H1 (cell line): ENCODE data around the gene SPEM3. TPM values are rescaled to one million over a fixed set of nuclear protein-coding genes. Genes with fewer than 3 reads are reported as not detected.

ENCODE experiments used
- CTCF ChIA-PET: fragments of 300-600 bp; sonication (Branson Sonifier 250); formaldehyde crosslinking; loops from one replicate; lab custom pipeline; 2021; ENCODE audit not compliant: partially characterized antibody; lab: Charles Lee
- POLR2A ChIA-PET: fragments of 300-600 bp; sonication (Branson Sonifier 250); formaldehyde crosslinking; loops from one replicate; lab custom pipeline; 2021; ENCODE audit warnings: inconsistent platforms; ENCODE audit not compliant: partially characterized antibody; lab: Charles Lee
- DNase-seq, 2 experiments: peaks; one replicate each; pipeline versions ENCODE4 v3.0.0 to v3.0.0-alpha.2; 2010 to 2022; ENCODE audit warnings: low spot score in 2 of 2, low read depth in 1 of 2, mixed read lengths in 1 of 2
- FAIRE-seq: peaks from 2 replicates; lab custom pipeline; 2011; peaks lifted over from hg19 to GRCh38; lab: Jason Lieb, UNC
- H2AFZ ChIP-seq: 2 replicates; pipeline ENCODE4 v1.8.1; 2012; ENCODE audit warnings: low read length, inconsistent platforms
- H2AK5ac ChIP-seq: 2 replicates; pipeline ENCODE4 v1.6.1; 2013; ENCODE audit warnings: low read depth, low read length
- H2BK120ac ChIP-seq: replicated peaks from 2 replicates; pipeline ENCODE3; 2013; ENCODE audit warnings: low read depth, low read length, inconsistent platforms
- H2BK12ac ChIP-seq: 2 replicates; pipeline ENCODE4 v1.6.1; 2013; ENCODE audit warnings: low read depth, low read length
- H2BK15ac ChIP-seq: 2 replicates; pipeline ENCODE4 v1.6.1; 2013; ENCODE audit warnings: low read length
- H2BK20ac ChIP-seq: 2 replicates; pipeline ENCODE4 v1.6.1; 2013; ENCODE audit warnings: low read length
- H2BK5ac ChIP-seq: 2 replicates; pipeline ENCODE4 v1.6.1; 2013; ENCODE audit warnings: low read depth, low read length
- H3K14ac ChIP-seq: 2 replicates; pipeline ENCODE4 v1.6.1; 2013; ENCODE audit warnings: inconsistent platforms; ENCODE audit not compliant: insufficient read length
- H3K18ac ChIP-seq: 2 replicates; pipeline ENCODE4 v1.6.1; 2013; ENCODE audit warnings: low read length; ENCODE audit errors: extremely low read depth
- H3K23ac ChIP-seq: 2 replicates; pipeline ENCODE4 v1.6.1; 2013; ENCODE audit warnings: inconsistent platforms; ENCODE audit not compliant: insufficient read length
- H3K23me2 ChIP-seq: 2 replicates; pipeline ENCODE4 v1.6.1; 2013; ENCODE audit warnings: low read depth, low read length
- H3K27ac ChIP-seq: 2 replicates; pipeline ENCODE4 v1.6.1; 2011; ENCODE audit warnings: low read depth, low read length, inconsistent platforms
- H3K27me3 ChIP-seq, 4 experiments: replicated peaks in 1 of 4; 1 replicate in 1 of 4; 2 replicates in 3 of 4; pipeline versions ENCODE4 v1.6.1 to v1.8.1; 2011 to 2013; ENCODE audit warnings: low read length in 3 of 4, mild to moderate bottlenecking in 3 of 4, inconsistent platforms in 2 of 4, mixed read lengths in 2 of 4, moderate library complexity in 1 of 4; ENCODE audit not compliant: control insufficient read depth in 3 of 4, insufficient read depth in 3 of 4; ENCODE audit errors: extremely low read depth in 1 of 4
- H3K36me3 ChIP-seq, 4 experiments: 2 replicates each; pipeline versions ENCODE4 v1.6.1 to v1.8.1; 2011 to 2013; ENCODE audit warnings: mild to moderate bottlenecking in 4 of 4, low read length in 3 of 4, moderate library complexity in 2 of 4, control low read depth in 1 of 4, inconsistent platforms in 1 of 4; ENCODE audit not compliant: insufficient read depth in 4 of 4, control insufficient read depth in 2 of 4
- H3K4ac ChIP-seq: replicated peaks from 2 replicates; pipeline ENCODE3; 2013; ENCODE audit warnings: low read length, low read depth, mixed read lengths, inconsistent platforms; ENCODE audit not compliant: insufficient read length
- H3K4me1 ChIP-seq, 4 experiments: replicated peaks in 1 of 4; 1 replicate in 1 of 4; 2 replicates in 3 of 4; pipeline versions ENCODE4 v1.6.1 to v1.8.1; 2011 to 2013; ENCODE audit warnings: low read length in 3 of 4, inconsistent platforms in 2 of 4, mixed read lengths in 1 of 4; ENCODE audit not compliant: insufficient read depth in 4 of 4, control insufficient read depth in 3 of 4
- H3K4me2 ChIP-seq, 2 experiments: 2 replicates each; pipeline versions ENCODE4 v1.6.1 to v1.8.1; 2011 to 2013; ENCODE audit warnings: low read depth in 2 of 2, low read length in 2 of 2, control low read depth in 1 of 2, inconsistent platforms in 1 of 2, mild to moderate bottlenecking in 1 of 2; ENCODE audit not compliant: insufficient read depth in 1 of 2
- H3K4me3 ChIP-seq, 4 experiments: fragments of 200-600, 300-600 bp in 1 of 4; sonication (generic), shearing (Covaris generic), sonication (Bioruptor Twin) in 1 of 4; 2 replicates each; pipeline versions ENCODE4 v1.5.1 to v1.8.1; 2011 to 2016; ENCODE audit warnings: low read length in 4 of 4, low read depth in 3 of 4, control low read depth in 2 of 4, inconsistent platforms in 2 of 4, mild to moderate bottlenecking in 2 of 4, mixed read lengths in 1 of 4, moderate library complexity in 1 of 4; ENCODE audit not compliant: insufficient read depth in 2 of 4; ENCODE audit errors: extremely low read depth in 1 of 4
- H3K56ac ChIP-seq: replicated peaks from 2 replicates; pipeline ENCODE3; 2013; ENCODE audit warnings: low read depth, mild to moderate bottlenecking, mixed read lengths, low read length, inconsistent platforms; ENCODE audit not compliant: insufficient read length
- H3K79me1 ChIP-seq: 2 replicates; pipeline ENCODE4 v1.6.1; 2013; ENCODE audit warnings: low read depth, low read length, control low read depth
- H3K79me2 ChIP-seq, 2 experiments: 2 replicates each; pipeline versions ENCODE4 v1.6.1 to v1.8.1; 2012 to 2013; ENCODE audit warnings: low read length in 2 of 2, mild to moderate bottlenecking in 2 of 2, inconsistent platforms in 1 of 2; ENCODE audit not compliant: insufficient read depth in 2 of 2, control insufficient read depth in 1 of 2
- H3K9ac ChIP-seq, 4 experiments: replicated peaks in 1 of 4; 1 replicate in 1 of 4; 2 replicates in 3 of 4; pipeline versions ENCODE4 v1.6.1 to v1.8.1; 2011 to 2013; ENCODE audit warnings: low read depth in 3 of 4, low read length in 3 of 4, control low read depth in 2 of 4, mild to moderate bottlenecking in 2 of 4, moderate library complexity in 2 of 4, inconsistent platforms in 1 of 4; ENCODE audit errors: extremely low read depth in 1 of 4
- H3K9me3 ChIP-seq, 2 experiments: 2 replicates each; pipeline versions ENCODE4 v1.6.1 to v1.8.1; 2012 to 2013; ENCODE audit warnings: mild to moderate bottlenecking in 2 of 2, moderate library complexity in 2 of 2, control low read depth in 1 of 2, inconsistent platforms in 1 of 2, low read depth in 1 of 2, low read length in 1 of 2, mixed read lengths in 1 of 2; ENCODE audit not compliant: insufficient read depth in 2 of 2
- H4K20me1 ChIP-seq, 2 experiments: replicated peaks in 1 of 2; 2 replicates each; pipeline versions ENCODE3 to v1.8.1; 2011 to 2013; ENCODE audit warnings: inconsistent platforms in 2 of 2, low read length in 2 of 2, mild to moderate bottlenecking in 1 of 2; ENCODE audit not compliant: insufficient read depth in 2 of 2, control insufficient read depth in 1 of 2
- H4K5ac ChIP-seq: 2 replicates; pipeline ENCODE4 v1.6.1; 2013; ENCODE audit warnings: low read length, low read depth, mixed read lengths, inconsistent platforms; ENCODE audit not compliant: insufficient read length
- H4K8ac ChIP-seq: 2 replicates; pipeline ENCODE4 v1.8.0; 2013; ENCODE audit warnings: mild to moderate bottlenecking, moderate library complexity, low read length, inconsistent platforms; ENCODE audit not compliant: insufficient read depth; ENCODE audit errors: extremely low read depth
- H4K91ac ChIP-seq: replicated peaks from 2 replicates; pipeline ENCODE3; 2013; ENCODE audit warnings: low read length, mixed read lengths, inconsistent platforms; ENCODE audit not compliant: insufficient read length
- BCL11A ChIP-seq, 2 experiments: IDR thresholded peaks; one replicate each; pipeline ENCODE4 v1.6.1; 2011; ENCODE audit warnings: low read depth in 2 of 2, low read length in 2 of 2, mild to moderate bottlenecking in 2 of 2
- CREB1 ChIP-seq: IDR thresholded peaks from 2 replicates; pipeline ENCODE4 v1.6.1; 2012; ENCODE audit warnings: inconsistent platforms
- GTF2F1 ChIP-seq: IDR thresholded peaks from 2 replicates; pipeline ENCODE4 v1.6.1; 2012; ENCODE audit warnings: low read depth, low read length, improper control_type of control experiment, borderline replicate concordance
- NANOG ChIP-seq: IDR thresholded peaks from 2 replicates; pipeline ENCODE4 v1.6.1; 2011; ENCODE audit warnings: low read length, low read depth, mild to moderate bottlenecking, inconsistent platforms; ENCODE audit not compliant: insufficient read depth, poor library complexity, severe bottlenecking
- RBBP5 ChIP-seq: IDR thresholded peaks from 2 replicates; pipeline ENCODE4 v1.7.1; 2012; ENCODE audit warnings: low read depth, mild to moderate bottlenecking, inconsistent platforms, low read length, moderate library complexity, borderline replicate concordance
- RXRA ChIP-seq: IDR thresholded peaks from 2 replicates; pipeline ENCODE4 v1.6.1; 2011; ENCODE audit warnings: low read depth, mild to moderate bottlenecking, low read length, moderate library complexity; ENCODE audit not compliant: insufficient read depth
- SIX5 ChIP-seq: IDR thresholded peaks from 2 replicates; pipeline ENCODE4 v1.6.1; 2011; ENCODE audit warnings: mild to moderate bottlenecking, low read depth, low read length
- SP4 ChIP-seq: IDR thresholded peaks from 2 replicates; pipeline ENCODE4 v1.6.1; 2012; ENCODE audit warnings: low read length, inconsistent platforms
- SRF ChIP-seq: IDR thresholded peaks from 2 replicates; pipeline ENCODE4 v1.6.1; 2011; ENCODE audit warnings: mild to moderate bottlenecking, low read depth, low read length, moderate library complexity
- TBP ChIP-seq: IDR thresholded peaks from 2 replicates; pipeline ENCODE4 v1.6.1; 2011; ENCODE audit warnings: low read depth, low read length, improper control_type of control experiment
- ZNF274 ChIP-seq: IDR thresholded peaks from 2 replicates; pipeline ENCODE4 v1.7.0; 2012; ENCODE audit warnings: low read length, borderline replicate concordance; ENCODE audit errors: extremely low read depth
- WGBS, 2 experiments: shearing (Covaris generic) in 1 of 2; methylation state at CpG; one replicate each; pipeline versions ENCODE4 v1.1.6 to v1.1.7; 2013 to 2015; ENCODE audit warnings: low lambda C conversion rate in 2 of 2, mixed read lengths in 2 of 2, inconsistent platforms in 1 of 2, low coverage in 1 of 2, missing lambda C conversion rate in 1 of 2; ENCODE audit not compliant: insufficient replicate concordance in 2 of 2, insufficient coverage in 1 of 2, insufficient read length in 1 of 2; ENCODE audit errors: extremely low coverage in 1 of 2, missing lambda C conversion rate in 1 of 2; 5-methylcytosine and 5-hydroxymethylcytosine counted together
- polyA plus RNA-seq, 7 experiments: library from polyadenylated mRNA; depleted of rRNA in 3 of 7; stranded (reverse) in 5 of 7; unstranded in 2 of 7; fragments of >200 nt in 5 of 7; fragments of 200-250 nt in 2 of 7; gene quantifications; 1 replicate in 5 of 7; 2 replicates in 1 of 7; 4 replicates in 1 of 7; pipeline versions ENCODE4 v1.2.1 to v1.2.3, GENCODE V29; 2011 to 2013; ENCODE audit warnings: missing spikeins in 2 of 7, mixed read lengths in 2 of 7
- total RNA-seq: library from RNA; stranded (reverse); fragmentation: NEBNext Ultra II Directional; extraction: Animal tissue kit (Norgen Biotek cat#: 25700); gene quantifications from 2 replicates; pipeline ENCODE4 v1.2.1, GENCODE V29; 2021
- TF ChIP-seq, protein P1 (sequence below): IDR thresholded peaks from 2 replicates; pipeline ENCODE4 v1.6.1; 2011; ENCODE audit warnings: low read depth, mild to moderate bottlenecking, low read length; ENCODE audit not compliant: insufficient read depth
- TF ChIP-seq, protein P2 (sequence below): IDR thresholded peaks from 2 replicates; pipeline ENCODE4 v1.6.1; 2012; ENCODE audit warnings: inconsistent platforms

SPEM3 gene
- total and polyA plus RNA-seq, 2 of the 8 experiments (the other 6 are each of a cell fraction or from before 2014, with no cell fraction given) = 0.02 TPM; not detected in 1

DNA sequence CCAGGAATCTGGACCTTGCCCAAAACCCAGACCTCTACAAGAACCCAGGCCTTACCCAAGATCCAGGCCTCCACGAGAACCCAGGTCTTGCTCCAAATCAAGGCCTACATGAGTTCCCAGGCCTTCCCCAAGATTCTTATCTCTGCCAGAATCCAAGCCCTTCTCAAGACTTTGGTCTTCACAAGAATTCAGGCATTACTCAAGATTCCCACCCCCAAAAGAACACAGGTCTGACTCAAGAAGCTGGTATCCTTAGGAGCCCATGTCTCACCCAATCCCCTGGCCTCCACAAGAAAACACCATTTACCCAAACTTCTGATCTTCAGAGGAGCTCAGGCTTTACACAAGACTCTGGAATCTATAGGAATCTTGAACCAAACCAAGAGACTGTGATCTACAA, 2.6 kb downstream of the SPEM3 start:
- WGBS, 2 experiments = 94% methylated on average over 1 of the region's 1 CpG; no CpG with 5 or more reads in 1 of the 2 experiments
- POLR2A ChIA-PET = interaction anchor here (1.2 to 2.2 kb wide), 5 partner anchors 25 to 54 kb away, joined by 3 to 6 read pairs (median 4); partner anchors contain the start of gene TMEM256
- Histone ChIP-seq H3K4me1 (peaks cover 0 to 3% (median 1%) of the 10 kb centered on the region in 4 experiments; a peak in 4 of 7 replicates), H2BK15ac (no peak overlapping the region), H3K36me3 (no peaks in the 10 kb centered on the region), H2AFZ (no peak overlapping the region), H4K20me1 (no peaks in the 10 kb centered on the region), H3K14ac (no peak overlapping the region), H3K27ac (no peak overlapping the region), H3K27me3 (peaks cover 0 to 2% (median 0%) of the 10 kb centered on the region in 4 experiments; a peak in 2 of 7 replicates), H2BK120ac (no peak overlapping the region), H3K4me3 (no peak overlapping the region), H2BK12ac (no peak overlapping the region), H3K79me1 (no peaks in the 10 kb centered on the region), H3K23ac (no peak overlapping the region), H3K9ac (no peak overlapping the region), H3K18ac (no peak overlapping the region), H2BK20ac (no peak overlapping the region), H4K8ac (no peak overlapping the region), H3K56ac (no peak overlapping the region), H3K79me2 (no peaks in the 10 kb centered on the region), H3K4me2 (no peak overlapping the region), H2AK5ac (no peak overlapping the region), H4K91ac (no peak overlapping the region), H3K9me3 (no peaks in the 10 kb centered on the region), H3K23me2 (peaks cover 6% of the 10 kb centered on the region), H3K4ac (no peak overlapping the region), H4K5ac (no peak overlapping the region), H2BK5ac (no peak overlapping the region)
- TF ChIP-seq ZNF274 (no peak), SP4 (no peak), TBP (no peak), SRF (no peak), GTF2F1 (no peak), RBBP5 (no peak), RXRA (no peak), SIX5 (no peak), CREB1 (no peak), BCL11A (IDR thresholded peaks at IDR 0.05; ENCODE audit: low read depth in 2 of 2, low read length in 2 of 2) (no peak), NANOG (no peak)
- TF ChIP-seq, protein P1, sequence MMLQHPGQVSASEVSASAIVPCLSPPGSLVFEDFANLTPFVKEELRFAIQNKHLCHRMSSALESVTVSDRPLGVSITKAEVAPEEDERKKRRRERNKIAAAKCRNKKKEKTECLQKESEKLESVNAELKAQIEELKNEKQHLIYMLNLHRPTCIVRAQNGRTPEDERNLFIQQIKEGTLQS = no peak
- TF ChIP-seq, protein P2, sequence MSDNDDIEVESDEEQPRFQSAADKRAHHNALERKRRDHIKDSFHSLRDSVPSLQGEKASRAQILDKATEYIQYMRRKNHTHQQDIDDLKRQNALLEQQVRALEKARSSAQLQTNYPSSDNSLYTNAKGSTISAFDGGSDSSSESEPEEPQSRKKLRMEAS = no peak
- DNase-seq (no peak), FAIRE-seq (no peak)
- CTCF ChIA-PET = interaction anchor here (0.6 to 2.4 kb wide), 3 partner anchors 18 to 56 kb away, joined by 3 to 6 read pairs (median 4); no protein-coding TSS in a partner anchor
